ENCODE results near the gene GRM5.

GRCh38 chr11:88806410-88806809 lies 259.4 kb downstream of the GRM5 start:
- TF ChIP-seq CTCF (IDR thresholded peaks at IDR 0.05) (no peak), POLR2A (IDR thresholded peaks at IDR 0.05) (no peak)

All from esophagus squamous epithelium (tissue), 4 donors.